ENCODE results near the gene ATP6V1E1.

The ATP6V1E1 gene

DNA sequence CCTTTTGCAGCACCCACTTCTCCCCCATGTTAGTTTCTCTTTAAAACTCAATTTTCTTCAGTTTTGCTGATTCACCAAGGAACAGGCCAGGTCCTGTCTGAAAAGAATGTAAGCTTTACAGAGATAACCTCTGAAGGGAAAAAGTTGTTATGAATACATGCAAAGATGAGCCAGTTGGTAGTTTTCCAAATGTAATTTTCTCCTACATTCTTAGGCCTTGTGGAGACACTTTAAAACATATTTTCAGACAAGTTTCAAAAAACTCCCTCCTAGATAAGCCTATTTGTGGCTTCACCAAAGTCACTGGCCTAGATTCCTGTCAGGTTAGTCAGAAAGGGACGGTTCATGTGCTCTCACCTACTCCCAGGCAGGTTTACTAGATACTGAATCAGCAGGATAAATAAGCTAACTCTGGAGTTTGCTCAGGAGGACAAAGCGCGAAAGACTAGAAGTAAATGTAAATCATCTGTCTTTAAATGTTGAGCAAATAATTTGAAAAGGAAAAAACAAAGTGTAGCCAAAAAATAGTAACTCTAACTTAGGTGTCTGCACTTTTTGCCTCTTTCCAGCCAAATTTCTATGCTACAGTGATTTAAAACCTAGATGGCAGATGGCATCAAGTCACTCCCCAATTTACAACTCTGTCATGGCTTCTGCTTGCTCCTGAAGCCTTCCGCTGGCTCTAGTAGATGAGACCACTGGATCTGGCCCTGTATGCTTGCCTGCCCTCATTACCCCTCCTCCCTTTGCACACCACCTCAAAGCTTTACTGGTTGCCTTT is 4.9 kb upstream of the ATP6V1E1 start:
- no peak for DNase-seq

DNA sequence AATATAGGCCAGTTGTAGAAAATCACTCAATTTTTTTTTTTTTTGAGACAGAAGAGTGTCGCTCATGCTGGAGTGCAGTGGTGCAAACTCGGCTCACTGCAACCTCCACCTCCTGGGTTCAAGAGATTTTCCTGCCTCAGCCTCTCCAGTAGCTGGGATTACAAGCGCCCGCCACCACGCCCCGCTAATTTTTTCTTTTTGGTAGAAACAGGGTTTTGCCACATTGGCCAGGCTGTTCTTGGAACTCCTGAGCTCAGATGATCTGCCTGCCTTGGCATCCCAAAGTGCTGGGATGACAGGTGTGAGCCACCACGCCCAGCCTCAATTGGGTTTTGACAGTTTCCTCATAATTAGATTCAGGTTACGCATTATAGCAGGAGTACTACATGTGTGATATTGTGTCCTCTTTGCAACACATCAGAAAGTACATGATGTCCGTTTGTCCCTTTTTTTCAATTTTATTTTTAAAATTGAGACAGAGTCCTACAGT is 2.6 kb upstream of the ATP6V1E1 start:
- DNase-seq: no peak

DNA sequence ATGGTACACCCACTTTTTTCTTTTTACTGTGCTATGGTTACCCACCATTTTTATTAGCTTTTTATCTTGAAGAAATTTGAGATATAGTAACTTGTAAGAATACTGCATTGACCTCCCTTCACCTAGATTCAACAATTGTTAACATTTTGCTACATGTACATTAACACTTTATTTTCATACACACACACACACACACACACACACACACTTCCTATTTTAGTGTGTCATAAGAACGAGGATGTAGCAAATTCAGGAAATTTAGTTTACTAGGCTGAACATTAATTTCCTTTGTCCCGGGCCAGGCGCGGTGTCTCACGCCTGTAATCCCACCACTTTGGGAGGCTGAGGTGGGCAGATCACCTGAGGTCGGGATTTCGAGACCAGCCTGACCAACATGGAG is 1.1 kb upstream of the ATP6V1E1 start:
- DNase-seq: no peak

DNA sequence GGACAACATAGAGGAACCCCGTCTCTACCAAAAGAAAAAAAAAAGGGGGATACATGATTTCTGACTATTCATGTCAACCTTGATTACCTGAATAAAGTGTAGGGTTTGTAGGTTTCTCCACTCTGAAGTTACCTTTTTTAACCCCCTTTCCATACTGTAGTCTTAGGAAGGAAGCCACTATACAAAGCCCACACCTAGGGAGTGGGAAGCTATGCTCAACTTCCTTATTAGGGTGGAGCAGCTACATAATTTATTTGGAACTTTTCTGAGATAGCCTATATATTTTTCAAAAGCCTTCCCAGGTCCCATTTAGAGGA is 582 bp upstream of the ATP6V1E1 start:
- no peak for DNase-seq

DNA sequence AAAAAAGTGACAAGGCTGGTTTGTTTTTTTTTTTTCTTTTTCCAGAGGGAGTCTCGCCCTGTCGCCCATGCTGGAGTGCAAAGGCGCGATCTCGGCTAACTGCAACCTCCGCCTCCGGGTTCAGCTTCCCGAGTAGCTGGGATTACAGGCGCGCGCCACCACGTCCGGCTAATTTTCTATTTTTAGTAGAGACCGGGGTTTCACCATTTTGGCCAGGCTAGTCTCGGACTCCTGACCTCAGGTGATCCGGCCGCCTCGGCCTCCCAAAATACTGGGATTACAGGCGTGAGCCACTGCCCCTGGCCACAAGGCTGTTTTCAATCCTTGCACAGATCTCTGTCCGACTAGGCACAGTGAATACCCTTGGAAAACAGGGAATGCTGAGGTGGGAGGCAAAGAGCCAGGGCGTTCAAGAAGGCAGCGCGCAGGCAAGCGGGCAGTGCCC is 566 bp downstream of the ATP6V1E1 start:
- no peak for DNase-seq

DNA sequence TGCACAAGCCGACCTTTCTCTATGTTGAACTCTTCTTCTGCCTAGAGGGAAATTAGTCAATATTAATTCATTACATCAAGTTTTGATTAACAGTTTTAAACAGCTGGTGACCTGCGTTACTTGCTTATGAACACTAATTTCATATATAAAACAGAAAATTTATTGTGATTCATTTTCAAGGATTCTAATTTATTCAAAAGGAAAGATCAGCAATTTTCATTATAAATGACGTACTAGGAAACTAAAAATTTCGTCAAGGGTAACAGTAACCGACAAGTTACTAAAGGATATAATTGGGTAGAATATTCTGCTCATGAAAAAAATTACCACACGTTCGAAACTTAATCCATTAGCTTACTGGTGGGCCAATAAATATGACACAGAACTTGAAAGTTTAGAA is 15.3 kb downstream of the ATP6V1E1 start:
- no peak for DNase-seq

DNA sequence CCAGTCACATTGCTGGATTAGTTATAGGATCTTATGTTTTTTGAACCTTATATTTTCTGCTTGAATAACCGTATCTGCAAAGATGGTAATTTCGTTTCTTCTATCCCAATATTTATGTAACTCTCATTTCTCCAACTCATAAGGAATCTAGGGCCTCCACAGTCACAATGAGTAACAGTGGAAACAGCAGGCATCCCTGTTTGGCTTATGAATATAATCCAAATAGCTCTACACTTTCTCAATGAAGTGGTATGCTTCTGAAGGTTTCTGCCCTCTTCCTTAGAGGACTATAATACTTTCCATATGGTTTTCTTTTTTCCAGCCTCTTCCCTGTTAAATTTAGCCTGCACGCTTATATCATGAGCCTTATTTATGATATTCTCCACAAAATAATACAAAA is 16.5 kb downstream of the ATP6V1E1 start:
- no peak for DNase-seq

DNA sequence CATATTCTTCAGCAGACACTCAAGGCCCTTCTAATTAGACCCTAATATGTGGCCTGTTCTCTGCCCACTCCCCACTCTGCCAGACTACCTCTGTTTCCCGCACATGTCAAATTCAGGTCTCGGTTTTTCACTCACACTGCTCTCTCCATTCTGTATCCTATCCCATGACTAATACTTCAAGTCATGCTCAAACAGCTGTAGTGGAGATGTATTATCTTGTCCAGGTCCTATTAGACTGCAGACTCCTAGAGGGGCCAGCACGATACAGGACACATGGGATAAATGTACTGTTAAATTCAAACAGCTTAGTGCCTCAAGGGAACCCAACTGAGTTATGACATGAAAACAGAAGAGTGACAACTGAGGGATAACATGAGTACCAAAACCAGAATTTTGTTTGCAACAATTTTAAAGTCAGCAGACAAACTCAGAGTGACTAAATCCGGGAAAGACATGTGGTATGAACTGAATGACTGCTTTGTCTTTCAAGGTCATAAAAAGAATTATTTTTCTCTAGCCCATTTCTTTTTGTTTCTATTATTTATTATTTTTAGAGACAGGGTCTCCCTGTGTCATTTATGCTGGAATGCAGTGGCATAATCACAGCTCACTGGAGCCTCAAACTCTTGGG is 20.5 kb downstream of the ATP6V1E1 start:
- no peak for DNase-seq

DNA sequence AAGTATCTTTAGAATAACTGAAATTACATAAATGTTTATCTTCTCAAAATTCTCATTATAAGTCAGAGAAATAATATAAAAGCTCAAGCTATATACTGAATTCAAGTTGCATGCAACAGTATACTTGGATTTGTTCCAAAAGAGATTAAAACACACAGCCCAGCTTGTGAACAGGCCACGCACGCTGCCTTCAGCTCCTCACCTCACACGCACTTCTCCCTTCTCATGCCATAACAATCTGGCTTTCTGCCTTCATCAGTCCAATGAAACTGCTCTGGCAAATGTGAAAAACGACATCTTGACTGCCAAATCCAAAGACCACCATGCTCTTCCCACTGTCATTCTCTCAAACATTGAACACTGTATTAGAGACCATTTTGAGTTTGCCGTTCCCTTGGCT is 22.1 kb downstream of the ATP6V1E1 start:
- DNase-seq: no peak

DNA sequence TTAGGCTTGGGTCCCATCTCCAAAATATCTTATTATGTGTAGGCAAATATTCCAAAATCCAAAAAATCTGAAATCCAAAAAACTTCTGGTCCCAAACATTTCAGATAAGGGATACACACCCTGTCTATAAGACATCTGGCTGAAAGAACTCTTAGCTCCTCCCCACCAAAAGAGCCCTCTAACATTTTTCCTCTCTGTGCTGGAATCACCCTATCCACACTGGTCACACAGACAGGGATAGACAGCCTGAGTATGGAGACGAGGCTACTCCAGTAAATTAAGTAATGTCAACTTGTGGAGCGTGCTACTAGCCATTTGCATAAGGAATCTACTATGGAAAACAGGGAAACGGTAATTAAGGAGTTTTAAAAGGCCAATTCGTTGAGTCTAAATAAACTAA is 24.9 kb downstream of the ATP6V1E1 start:
- DNase-seq: no peak

DNA sequence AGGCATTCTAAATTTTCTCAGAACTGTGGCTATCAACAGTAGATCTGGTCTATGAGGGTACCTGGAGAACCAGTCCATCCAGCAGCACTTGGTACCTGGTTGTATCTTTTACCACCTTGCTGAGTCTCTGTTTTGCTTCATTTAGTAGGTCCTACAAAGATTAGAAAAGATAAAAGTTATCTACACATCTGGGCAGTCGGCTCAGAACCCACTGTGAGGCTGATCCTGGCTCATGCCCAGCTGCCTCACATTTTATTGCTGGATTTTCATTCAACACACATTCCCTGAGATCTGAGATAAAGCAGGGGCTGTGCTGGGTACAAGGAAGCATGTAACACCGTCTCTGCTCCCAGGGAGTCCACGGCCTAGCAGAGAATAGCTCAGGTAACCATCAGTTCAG is 27.5 kb downstream of the ATP6V1E1 start:
- no peak for DNase-seq

DNA sequence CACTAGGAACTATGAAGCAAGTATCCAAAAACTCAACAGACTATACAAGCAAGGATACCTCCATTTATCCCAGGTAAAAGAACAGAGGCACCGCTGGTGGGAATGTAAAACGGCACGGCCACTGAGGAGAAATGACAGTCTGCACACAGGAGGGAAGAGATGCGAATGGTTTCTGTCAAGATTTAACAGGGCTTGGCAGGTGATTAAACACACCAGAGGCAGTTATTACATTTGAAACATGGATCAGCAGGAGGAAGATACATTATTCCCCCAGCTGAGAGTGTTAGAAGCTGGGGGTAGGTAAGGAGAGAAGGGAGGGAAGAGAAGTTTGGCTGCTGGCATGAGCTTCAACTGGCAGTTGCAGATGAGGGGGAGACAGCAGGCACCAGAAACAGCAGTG is 30.2 kb downstream of the ATP6V1E1 start:
- DNase-seq: no peak

DNA sequence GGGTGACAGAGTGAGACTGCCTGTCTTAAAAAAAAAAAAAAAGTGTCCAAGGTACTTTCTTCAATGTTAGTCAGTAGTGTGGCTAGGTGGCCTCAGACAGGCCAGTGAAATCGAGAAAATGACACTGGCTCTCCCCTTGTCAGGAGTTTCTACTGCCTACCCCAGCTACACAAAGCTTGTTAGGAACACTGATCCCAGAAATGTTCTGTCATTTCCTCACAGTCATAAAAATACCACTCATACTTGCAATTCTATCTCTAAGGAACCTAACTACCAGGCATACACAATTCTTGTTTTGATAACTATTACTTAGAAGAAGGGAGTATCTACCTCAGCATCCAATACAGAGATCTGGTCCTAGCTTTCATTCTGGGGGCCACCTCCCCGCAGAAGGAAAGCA is 31.3 kb downstream of the ATP6V1E1 start:
- DNase-seq: no peak

DNA sequence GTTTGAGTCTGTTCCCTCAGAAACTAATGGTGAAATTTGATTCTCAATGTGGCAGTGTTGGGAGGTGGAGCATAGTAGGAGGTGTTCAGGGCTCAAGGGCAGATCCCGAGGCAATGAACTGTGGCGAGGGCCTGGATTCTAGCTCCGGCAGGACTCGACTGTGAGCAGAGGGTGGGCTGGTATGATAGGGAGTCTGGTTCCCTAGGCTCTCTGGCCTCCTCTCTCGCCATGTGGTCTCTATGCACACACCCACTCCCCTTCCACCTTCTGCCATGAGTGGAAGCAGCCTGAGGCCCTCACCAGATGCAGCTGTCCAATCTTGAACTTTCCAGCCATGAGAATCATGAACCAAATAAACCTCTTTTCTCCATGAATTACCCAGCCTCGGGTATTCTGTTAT is 32.3 kb downstream of the ATP6V1E1 start:
- no peak for DNase-seq

DNA sequence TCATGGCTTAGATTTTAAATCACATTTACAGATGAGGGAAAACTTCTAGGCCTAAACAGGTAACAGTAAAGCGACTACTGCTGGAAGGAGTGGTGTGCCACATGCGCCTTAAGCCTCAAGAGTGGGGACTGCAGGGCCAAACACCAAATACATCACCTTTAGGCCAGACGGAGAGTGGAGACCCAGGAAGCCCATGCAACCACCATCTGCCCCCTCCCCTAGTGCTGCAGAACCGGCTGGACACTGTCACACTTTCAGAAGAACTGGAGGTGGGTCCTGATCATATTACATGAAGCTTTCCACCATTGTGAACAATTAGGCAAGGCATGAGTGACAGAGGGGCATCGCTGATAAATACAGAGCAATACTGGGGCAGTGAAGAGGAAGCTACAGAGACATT is 36.3 kb downstream of the ATP6V1E1 start:
- DNase-seq: no peak

DNA sequence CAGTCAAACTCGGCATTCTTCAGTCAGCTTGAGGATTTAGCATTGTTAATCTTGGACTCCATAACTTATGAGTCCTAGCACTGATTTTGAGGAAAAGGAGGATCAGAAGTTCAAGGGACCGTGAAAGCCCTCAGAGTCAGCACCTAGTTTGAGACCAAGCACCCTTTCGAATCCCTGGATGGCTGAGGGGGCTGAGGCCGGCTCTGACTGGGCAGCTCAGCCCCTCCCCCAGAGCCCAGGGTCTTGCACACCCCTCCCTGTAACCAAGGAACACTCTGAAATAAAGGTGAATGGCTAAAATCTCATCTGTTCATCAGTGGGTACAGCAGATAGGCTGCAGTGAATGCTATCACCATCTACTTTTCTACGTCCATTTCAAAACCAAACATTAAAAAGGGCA is 38.0 kb downstream of the ATP6V1E1 start:
- DNase-seq: no peak

DNA sequence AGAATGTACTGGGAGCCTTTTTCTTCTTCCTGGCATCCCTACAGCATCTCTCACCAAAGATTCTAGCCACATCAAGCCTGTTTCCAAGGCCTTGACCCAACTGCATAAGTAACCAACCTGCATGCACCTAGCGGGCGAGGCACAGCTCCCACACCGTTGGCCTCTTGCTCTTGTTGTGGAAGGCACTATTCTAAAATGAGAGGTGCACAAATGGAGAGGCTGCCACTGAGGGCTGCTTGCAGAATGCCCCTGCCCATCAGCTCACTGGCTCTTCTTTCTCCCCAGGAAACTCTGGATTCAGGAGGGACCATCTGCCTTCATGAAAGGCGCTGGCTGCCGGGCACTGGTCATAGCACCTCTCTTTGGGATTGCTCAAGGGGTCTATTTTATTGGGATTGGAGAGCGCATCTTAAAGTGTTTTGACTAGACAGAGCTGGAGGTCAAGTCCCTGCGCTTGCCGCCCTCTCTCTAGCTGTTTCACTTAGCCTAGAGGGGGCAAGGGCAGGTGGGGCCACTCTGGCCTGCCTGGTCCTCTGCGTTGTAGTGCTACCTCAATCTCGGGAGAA is 38.7 kb downstream of the ATP6V1E1 start:
- DNase-seq: no peak

DNA sequence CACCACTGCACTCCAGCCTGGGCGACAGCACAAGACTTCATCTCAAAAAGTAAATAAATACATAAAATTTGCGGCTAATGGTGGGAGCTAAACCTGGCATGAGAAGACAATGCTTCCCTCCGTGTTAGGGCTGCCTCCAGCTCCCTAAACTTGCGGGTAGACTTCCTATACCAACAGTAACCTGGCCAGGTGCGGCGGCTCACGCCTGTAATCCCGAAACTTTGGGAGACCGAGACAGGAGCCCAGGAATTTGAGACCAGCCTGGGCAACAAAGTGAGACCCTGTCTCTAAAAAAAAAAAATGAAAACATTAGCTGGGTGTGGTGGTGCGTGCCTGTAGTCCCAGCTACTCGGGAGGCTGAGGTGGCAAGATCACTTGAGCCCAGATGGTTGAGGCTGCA is 39.9 kb downstream of the ATP6V1E1 start:
- no peak for DNase-seq

DNA sequence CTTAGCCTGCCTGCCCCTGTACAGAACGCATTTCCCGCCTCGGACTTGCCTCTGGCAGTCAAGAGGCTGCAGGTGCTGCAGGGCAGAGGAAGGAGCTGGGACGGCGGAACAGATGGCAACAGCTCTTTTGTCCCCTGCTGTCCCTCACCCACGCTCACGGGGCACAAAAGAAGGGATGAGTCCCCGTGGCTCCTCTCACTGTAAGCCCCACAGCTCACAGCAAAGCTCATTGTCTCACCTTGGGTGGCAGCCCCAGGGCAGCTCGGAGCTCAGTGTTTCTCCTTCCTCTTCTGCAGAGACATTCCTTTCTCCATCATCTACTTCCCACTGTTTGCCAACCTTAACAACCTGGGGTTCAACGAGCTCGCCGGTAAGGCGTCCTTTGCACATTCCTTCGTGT is 40.9 kb downstream of the ATP6V1E1 start:
- DNase-seq: no peak

DNA sequence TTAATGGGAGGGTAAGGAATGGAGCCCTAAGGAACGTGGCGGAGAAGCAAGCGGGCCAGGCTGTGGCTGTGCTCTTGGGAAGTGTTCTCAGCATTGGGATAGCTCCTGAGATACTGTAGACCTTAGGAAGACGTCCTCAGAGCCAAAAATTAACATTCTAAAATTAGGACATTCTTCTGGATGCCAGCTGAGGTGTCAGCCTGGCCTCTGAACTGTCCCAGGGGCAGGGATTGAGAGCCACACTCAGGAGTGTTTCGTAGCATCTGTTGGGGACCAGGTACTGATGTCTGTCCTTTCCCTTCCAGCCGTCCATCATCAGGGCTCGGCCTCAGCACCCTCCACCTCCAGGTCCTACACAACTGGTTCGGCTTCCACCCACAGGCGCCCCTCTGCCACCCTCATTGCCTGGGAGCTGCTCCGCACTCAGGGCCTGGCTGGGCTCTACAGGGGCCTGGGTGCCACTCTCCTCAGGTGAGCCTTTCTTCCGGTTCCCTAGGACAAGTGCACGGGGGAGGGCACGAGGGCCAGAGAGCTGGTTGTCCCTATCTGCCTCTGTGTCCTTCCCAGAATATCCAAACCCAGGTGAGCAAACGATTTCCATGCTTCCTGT is 41.6 kb downstream of the ATP6V1E1 start:
- no peak for DNase-seq

DNA sequence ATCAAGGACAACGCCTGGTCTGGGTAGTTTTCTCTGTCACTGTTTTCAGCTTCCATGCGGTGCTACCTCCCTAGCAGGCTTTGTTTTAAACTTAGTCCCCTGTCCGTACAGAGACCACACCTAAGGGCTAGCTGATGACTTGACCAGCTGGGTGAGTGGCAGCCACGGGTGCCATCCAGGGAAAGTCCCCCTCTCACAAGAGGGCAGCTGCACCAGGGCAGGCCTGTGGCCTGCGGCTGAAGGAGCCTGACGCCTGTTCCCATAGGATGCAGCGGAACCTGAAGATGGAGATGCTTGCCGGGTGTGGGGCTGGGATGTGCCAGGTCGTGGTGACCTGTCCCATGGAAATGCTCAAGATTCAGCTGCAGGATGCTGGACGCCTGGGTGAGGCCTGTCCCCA is 45.4 kb downstream of the ATP6V1E1 start:
- DNase-seq: no peak

DNA sequence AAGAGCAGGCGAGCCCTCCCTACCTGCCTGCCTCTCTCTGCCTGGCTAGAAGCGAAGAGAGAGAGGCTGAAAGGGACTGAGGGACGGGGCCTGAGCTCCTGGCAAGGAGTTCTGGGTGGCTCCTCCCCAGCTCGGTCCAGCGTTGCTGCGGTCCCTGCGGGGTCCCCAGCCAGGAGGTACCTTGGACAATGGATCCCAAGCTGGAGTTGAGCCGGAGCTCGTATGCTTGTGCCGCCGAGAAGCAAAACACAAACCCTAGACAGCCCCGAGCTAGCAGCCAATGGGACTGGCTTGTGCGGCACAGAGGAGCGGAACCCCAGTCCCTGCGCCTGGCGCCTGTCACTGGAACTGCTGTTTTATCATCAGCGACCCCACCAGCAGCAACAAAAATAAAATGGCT is 46.9 kb downstream of the ATP6V1E1 start:
- DNase-seq: no peak

DNA sequence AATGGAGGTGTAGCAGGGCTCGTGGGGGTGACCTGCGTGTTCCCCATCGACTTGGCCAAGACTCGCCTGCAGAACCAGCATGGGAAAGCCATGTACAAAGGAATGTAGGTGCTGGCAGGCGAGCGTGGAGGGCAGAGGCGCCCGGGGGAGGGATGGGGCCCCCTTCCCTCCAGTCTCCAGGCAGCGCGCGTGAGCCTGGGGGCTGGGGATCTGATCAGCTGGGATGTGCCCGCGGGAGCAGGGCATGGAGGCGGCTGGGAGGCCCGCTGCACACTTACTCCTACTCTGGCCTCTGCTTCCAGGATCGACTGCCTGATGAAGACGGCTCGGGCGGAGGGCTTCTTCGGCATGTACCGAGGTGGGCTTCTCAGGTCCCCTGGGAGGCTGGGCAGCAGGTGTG is 47.5 kb downstream of the ATP6V1E1 start:
- no peak for DNase-seq

DNA sequence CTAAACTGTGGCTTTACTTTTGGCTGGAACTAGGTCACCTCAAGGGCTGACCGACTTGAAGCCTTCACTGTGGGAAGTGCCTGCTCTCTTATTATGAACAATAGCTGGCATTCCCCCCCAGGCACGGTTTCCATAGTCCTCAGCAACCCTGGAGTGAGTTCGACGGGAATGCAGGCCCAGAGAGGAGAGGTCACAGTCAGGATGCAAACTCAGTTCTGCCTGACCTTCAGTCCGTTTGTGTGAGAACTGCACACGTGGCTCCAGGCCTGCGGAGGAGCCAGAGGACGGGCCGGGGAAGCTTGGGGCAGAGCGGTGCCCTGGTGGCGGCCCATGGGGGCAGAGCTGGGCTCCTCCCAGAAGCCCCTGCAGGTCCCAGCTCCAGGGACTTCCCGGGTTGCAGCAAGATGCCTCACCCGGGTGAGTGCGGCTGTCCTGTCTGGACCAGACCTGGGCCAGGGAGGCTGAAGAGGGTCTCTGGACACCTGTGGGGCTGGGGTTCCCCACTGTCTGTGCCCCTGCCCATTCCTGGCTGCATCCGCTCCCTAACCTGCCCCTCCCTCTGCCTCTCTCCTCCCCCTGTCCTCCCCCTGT is 48.0 kb downstream of the ATP6V1E1 start:
- no peak for DNase-seq
